ENCODE results near the gene FUT4.
"Not testable (repeated sequence)": the region's sequence is repeated elsewhere in the genome, so short reads cannot be mapped to it uniquely, and the experiment has no call there.

FUT4 gene, protein sequence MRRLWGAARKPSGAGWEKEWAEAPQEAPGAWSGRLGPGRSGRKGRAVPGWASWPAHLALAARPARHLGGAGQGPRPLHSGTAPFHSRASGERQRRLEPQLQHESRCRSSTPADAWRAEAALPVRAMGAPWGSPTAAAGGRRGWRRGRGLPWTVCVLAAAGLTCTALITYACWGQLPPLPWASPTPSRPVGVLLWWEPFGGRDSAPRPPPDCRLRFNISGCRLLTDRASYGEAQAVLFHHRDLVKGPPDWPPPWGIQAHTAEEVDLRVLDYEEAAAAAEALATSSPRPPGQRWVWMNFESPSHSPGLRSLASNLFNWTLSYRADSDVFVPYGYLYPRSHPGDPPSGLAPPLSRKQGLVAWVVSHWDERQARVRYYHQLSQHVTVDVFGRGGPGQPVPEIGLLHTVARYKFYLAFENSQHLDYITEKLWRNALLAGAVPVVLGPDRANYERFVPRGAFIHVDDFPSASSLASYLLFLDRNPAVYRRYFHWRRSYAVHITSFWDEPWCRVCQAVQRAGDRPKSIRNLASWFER

DNA sequence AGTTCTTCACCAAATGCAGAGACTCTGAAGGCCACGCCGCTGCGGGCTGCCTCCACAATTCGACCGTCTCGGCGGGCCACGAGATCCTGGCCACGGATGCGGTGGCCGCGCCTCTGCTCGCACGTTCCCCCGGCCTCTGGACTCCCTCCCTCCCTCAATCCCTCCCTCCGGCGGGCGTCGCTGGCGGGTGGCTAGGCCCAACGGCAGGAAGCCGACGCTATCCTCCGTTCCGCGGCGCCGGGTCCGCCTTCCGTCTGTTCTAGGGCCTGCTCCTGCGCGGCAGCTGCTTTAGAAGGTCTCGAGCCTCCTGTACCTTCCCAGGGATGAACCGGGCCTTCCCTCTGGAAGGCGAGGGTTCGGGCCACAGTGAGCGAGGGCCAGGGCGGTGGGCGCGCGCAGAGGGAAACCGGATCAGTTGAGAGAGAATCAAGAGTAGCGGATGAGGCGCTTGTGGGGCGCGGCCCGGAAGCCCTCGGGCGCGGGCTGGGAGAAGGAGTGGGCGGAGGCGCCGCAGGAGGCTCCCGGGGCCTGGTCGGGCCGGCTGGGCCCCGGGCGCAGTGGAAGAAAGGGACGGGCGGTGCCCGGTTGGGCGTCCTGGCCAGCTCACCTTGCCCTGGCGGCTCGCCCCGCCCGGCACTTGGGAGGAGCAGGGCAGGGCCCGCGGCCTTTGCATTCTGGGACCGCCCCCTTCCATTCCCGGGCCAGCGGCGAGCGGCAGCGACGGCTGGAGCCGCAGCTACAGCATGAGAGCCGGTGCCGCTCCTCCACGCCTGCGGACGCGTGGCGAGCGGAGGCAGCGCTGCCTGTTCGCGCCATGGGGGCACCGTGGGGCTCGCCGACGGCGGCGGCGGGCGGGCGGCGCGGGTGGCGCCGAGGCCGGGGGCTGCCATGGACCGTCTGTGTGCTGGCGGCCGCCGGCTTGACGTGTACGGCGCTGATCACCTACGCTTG, at the start of gene FUT4:
Gene FUT4, plus strand, starts transcription at position 227 of the 951 bp plus-strand sequence. Its CDS starts 213 bp downstream, at position 440.
- DNase-seq (ENCODE audit: low read depth in 2 of 2), result peak; percentile 71 to 76

DNA sequence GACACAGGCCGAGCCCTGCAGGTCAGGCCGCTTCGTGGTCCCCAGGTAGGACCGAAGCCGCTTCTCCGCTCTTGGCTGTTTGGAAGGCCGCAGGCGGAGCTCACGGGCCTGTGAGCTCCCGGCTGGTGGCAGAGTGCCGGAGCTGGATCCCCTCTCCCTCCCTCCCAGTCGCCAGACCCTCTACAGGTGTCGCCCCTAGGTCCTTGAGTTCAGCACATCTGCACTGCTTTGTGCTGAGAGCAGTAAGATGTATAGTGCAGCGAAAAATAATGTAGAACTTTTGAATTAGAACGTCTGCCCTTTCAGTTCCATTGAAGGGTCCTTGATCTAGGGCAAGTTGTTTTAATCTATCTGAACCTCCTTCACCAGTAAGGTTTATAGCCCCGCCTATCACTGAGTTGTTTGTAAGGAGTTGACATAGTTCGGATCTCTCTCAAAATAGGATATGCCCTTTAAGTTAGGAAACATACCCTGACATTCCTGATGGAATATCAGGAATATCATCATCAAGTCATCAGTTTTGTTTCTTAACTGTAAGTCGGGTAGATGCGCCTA, 49.5 kb upstream of the FUT4 start:
- no peak for DNase-seq (ENCODE audit: low read depth in 2 of 2)

DNA sequence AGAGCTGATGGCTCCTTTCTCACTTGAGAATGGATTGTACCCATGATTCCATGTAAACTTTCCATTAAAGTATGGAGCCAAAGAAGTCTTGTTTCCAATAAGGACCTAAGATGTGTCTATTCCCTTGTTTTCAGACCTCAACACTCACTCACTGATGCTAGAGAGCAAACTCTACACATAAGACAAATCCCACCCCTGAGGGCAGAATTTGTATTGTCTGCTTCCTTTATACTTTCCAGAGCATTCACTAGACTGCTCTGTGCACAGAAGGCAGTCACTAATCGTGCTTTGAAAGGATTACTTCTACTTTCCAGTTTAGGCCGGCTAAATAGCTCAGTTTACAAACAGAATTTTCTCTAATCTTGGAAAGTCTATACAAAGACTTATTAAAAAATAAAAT, 43.5 kb upstream of the FUT4 start:
- DNase-seq (ENCODE audit: low read depth in 2 of 2), result no peak

DNA sequence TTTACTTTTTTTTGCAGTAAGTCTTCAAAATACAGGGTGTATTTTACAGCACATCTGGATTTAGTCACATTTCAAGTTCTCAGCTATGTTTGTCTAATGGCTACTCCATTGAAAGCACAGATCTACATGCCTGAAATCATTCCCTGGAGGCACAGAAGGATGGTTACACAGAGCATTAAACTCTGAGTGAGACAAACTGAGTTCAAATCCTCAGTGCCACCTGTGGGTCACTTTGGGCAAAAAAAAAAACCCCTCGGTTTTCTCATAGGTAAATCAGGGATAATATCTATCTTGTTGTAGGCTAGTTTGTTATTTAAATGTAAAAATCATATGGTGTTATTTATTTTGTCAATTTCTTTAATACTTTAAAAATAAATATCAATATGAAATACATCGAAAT, 42.2 kb upstream of the FUT4 start:
- DNase-seq (ENCODE audit: low read depth in 2 of 2), result no peak

DNA sequence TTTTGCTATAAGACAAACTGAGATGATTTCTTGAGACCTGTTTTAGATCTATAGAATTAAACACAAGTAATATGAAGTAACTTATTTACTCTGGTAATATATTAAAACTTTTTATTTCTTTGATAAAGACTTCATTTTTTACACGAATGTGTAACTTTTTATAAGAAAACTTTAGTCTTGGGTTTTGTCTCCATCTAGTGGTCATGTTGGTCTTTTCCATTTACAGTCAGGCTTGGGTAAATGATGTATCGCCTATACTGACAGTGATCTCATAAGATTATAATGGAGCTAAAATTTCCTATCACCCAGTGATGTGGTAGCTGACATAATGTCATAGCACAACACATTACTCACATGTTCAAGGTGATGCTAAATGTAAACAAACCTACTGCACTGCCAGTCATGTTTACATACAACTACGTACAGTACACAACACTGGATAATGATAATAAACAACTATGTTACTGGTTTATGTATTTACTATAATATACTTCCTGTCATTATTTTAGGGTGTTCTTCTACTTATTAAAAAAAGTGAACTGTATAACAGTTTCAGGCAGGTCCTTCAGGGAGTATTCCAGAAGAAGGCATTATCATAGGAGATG, 38.9 kb upstream of the FUT4 start:
- DNase-seq (ENCODE audit: low read depth in 2 of 2), result no peak

DNA sequence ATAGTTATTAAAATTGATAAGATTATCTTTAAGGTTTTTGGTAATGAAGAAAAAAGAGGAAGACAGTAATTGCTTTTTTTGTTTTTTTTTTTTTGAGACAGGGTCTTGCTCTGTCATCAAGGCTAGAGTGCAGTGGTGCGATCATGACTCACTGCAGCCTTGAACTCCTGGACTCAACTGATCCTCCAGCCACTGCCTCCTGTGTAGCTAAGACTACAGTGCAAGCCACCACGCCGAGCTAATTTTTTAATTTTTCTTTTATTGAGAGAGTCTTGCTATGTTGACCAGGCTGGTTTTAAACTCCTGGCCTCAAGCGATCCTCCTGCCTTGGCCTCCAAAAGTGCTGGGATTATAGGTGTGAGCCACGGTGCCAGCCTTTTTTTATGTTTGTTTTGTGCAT, 37.2 kb upstream of the FUT4 start:
- not testable (repeated sequence) for DNase-seq (ENCODE audit: low read depth in 2 of 2)

DNA sequence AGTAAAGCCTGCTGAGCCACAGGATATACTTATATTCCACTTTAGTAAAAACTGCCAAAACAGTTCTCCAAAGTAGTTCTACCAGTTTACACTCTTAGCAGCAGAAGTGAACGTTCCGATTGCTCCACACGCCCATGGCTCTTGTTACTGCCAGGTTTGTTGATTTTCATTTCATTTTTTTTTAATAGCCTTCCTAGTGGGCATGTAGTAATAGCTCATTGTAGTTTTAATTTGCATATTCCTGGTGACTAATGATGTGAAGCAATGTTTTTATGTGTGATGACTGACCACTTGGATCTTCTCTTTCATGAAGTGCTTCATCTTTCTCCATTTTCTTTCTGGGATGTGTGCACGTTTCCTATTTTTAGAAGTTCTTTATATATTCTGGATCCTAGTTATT, 36.2 kb upstream of the FUT4 start:
- DNase-seq (ENCODE audit: low read depth in 2 of 2), result no peak

DNA sequence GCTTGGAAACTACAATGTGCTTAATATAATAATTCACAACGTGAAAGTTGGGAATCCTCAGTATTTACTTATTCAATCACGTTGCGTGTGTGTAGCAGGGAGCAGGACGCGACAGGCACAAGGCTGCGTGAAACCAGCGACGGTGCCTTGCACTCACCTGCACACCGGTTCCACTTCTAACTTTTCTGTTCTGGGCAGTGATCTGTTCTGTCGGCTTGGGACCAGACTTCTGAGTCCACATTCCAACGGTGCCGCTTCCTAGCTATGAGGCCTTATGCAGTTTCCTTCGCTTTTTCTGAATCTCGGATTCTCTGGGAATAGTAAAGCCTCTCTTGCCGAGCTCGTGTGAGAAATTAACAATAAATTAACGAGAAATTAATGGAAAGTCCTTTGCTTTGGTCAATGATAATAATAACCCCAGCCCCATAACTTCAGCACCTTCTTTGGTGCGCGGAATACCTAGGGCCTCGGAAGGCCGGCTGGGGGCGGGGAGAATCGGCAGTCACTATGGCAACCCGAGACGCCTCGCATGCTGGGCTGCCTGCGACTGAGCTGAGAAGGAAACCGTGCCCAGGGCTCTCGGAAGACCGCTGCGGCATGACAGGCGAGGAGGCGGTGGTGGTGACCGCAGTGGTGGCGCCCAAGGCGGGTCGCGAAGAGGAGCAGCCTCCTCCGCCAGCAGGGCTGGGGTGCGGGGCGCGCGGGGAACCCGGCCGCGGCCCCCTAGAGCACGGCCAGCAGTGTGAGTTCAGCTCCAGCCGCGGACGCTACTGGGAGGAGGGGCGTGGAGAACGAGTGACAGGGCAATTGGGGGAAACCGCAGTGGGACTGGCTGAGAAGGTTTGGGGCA, 31.6 kb upstream of the FUT4 start, which contains the start of gene C11orf97:
Gene C11orf97, plus strand, starts transcription at position 530 of the 850 bp plus-strand sequence. Its CDS starts 68 bp downstream, at position 598.
- DNase-seq (ENCODE audit: low read depth in 2 of 2), result peak; percentile 32 to 43

DNA sequence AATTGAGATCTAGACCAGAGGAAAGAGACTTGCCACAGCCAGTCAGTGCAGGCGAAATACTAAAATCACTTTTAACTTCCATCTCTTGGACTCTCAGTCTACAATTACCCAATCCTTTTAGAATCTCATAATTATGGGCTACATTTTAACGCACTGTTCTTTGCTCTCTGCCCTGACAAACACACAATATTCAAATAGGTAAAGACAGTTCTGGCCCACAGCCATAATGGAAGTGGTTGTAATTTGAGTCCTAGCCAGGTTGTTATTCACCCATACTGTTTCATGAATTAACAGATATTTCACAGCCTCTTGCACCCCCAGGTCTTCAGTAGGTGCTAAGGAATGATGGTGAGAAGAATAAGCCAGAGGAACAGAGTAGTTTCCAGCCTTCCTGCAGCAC, 30.6 kb upstream of the FUT4 start:
- no peak for DNase-seq (ENCODE audit: low read depth in 2 of 2)

DNA sequence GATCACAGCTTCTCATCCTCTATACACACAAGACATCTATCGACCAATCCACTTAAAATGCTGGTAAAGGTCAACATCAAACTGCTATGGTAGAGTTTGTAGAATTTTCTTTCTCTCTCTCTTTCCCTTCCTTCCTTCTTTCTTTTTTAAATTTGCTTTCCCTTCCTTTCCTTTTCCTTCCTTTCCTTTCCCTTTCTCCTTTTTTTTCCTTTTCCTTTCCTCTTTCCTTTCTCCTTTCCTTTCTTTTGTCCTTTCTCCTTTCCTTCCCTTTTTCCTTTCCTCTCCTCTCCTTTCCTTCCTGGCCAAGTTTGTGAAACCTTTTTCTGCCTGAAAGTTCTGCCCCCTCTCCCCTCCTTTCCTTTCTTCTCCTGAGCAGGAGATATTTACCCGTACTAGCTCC, 28.3 kb upstream of the FUT4 start:
- DNase-seq (ENCODE audit: low read depth in 2 of 2), result no peak

DNA sequence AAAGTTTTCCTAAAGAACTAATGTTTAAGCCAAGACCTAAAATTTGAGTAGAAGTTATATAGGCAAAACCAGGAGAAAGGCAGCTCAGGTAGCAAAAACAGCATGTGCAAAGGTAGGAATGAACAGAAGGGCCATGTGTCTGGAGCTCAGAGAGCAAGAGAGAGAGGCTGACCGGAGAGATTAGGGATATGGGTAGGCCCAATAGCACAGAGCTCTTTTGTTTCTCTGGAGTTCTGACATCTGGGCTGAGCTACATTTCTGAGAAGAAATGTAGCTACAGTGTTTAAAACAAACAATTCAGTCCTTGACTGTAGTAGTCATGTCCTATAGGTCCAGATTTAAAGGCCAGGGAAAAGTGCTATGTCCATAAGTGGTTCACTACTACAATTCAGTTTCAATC, 27.0 kb upstream of the FUT4 start:
- no peak for DNase-seq (ENCODE audit: low read depth in 2 of 2)

DNA sequence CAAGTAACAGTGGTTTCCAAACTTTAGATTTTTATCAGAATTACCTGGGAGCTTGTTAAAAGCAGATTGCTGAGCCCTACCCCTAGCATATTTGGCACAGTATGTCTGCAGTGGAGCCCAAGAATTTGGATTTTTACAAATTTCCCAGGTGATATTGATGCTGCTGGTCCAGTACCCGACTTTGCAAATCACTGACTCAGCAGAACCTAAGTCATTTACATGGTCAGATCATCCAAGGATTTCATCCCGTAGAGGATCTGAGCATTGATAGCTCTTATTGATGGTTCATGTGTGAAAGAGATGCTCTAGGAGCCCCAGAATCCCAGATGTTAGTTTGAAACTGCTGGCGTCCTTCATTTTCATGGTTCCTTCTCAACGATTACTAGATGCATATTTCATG, 25.4 kb upstream of the FUT4 start:
- no peak for DNase-seq (ENCODE audit: low read depth in 2 of 2)

DNA sequence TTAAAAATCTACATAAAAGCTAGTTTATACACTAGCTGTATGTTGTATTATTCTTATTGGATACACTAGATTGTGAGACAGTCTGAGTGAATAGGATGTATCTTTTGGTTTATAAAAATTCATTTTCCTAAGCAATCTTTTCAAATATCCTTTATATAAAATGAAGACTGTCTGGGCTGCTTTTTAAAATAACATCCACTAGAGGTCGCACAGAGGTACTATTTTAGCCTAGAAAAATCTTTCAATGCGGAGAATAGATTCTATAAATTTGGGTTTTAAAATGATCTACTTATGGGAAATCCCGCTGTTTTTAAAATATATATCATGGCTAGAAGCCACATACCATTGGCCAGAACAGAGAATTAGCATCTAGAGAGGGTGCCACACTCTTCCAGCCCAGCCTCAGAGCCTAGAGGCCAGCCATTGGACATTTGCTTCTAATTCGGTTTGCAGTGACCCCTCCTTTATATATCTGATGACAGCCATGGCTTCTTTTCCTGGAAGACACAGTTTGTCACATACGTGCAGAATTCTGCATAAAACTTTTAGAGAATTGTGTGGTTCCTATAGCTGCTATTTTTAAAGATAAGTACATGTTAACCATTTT, 24.1 kb upstream of the FUT4 start:
- DNase-seq (ENCODE audit: low read depth in 2 of 2), result no peak

DNA sequence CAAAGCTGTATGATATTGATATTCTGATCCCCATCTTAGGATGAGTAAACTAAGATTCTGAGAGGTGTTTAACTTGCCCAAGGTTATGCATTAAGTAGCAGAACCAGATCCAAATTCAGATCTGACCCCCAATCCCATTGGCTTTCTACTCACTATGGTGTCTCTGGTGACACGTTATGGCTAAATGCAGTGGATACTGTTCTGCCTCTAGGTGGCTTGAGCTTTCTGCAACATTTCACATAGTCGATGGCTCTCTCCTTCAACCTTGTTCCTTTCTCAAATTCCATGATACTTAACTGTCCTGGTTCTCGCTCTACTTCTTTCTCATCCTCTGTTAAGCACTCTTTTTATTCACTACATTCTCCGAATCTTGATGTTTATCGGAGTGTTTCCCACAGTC, 22.0 kb upstream of the FUT4 start:
- DNase-seq (ENCODE audit: low read depth in 2 of 2), result no peak

DNA sequence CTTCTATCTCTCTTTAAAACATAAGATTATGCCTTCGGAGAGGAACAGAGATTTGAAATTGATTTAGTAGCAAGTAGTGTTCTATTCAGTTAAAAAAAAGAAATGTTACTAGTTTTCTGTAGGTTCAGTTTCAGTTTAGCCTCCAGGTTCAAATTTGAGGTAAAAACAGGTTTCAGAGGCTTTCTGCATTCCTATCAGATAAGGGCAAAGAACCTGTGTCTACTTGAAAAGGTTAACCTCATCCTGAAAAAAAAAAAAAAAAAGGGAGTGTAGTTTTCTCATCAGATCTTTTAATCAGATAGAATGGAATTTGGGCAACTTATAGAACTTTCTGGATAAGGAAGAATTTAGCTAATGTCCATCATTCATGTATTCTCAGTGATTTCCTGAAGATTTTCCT, 19.4 kb upstream of the FUT4 start:
- DNase-seq (ENCODE audit: low read depth in 2 of 2), result no peak

DNA sequence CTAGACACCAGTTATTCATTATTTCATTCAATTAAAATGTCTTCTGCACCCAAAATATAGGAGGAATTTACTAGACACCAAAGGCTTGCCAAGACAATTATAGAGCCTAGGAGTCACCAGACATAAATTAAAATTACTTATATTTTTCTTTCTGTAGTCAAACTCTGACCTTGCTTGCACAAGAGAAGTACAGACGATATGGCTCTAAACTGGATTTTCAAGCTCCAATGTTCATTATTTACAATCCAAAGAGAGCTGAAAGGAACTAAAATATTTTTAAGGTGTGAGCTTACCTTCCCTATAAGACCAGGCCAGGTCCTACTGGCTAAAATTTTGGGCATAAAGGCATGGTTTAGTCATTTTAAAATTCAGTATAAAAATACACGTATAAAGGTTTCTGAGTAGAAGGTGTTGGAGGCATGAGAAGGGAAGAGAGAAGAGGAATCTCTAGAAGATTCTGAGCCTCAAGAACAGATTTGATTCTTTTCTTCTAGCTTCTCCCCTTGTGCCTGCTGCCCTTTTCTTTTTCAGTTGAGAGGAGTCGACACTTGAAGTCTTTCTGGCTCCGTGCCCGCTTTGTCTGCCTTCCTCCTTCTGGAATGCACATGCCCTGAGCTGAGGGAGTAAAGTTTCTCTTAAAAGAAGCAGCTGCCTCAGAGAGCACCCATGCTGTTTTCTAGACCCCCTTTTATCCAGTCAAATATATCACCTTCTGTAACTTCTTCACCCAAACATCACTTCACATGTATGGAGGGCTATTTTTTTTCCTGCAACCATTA, 18.0 kb upstream of the FUT4 start:
- no peak for DNase-seq (ENCODE audit: low read depth in 2 of 2)

DNA sequence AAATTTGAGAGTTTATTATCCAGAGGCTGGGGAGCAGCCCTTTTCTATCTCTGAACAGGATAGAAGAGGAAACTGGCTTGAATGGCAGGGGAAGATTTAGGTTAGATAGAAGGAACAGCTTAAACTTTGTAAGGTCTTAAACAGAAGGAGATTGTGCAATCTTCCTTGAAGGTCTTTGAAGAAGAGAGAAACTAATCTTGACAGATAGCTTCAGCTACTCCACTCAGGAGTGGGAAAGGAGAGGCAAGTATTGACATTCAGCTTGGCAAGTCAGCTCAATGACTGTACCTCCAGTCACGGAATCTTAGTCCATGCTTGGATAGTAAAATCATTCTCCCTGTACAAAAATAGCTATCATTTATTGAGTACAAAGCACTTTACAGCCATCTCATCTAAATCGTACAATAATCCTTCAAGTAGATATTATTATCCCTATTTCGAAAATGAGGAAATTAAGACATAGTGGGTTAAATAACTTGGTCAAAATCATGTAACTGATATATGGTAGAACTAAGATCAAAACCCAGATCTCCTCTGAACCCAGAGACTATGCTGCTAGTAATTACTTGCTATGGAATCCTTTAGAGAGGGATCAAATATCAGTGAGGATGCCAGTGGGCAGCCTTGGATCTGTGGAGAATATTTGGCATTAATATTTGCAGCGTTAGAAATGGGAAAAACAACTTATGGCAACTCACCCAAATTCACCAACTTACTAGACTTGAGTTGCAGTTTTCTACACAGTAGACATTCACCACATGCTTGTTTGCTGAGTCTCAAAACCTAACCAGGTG, 16.9 kb upstream of the FUT4 start:
- no peak for DNase-seq (ENCODE audit: low read depth in 2 of 2)

DNA sequence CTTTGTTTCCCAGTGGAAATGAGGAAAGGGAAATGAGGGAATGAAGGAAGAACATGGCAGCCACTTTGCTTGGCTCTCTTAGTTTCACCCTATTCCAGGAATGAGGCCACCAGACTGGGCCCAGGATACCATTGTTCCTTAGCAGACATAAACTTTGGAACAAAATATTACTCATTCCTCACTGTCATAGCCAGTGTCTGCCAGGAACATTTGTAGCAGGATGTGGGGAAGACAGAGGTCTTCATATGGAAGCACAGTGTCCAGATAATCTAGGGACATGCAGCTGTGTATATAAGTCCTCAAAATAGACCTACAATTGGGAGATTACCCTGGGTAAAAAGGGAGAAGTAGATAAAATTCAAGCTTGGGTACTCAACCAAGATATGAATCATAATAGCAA, 15.2 kb upstream of the FUT4 start:
- no peak for DNase-seq (ENCODE audit: low read depth in 2 of 2)

DNA sequence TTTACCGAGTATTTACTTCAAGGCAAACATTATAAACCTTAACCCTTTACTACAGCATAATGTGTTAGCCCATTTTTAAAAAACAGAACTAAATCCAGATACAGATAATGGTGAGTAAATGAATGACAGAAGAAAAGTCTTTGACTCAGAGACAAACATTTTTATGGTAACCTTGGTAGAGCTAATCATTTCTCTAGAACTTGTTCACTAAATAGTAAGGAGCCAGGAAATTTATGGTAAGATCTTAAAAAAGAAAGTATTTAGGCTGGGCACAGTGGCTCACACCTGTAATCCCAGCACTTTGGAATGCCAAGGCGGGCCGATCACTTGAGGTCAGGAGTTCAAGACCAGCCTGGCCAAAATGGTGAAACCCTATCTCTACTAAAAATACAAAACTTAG, 11.5 kb upstream of the FUT4 start:
- no peak for DNase-seq (ENCODE audit: low read depth in 2 of 2)
